Stimulated activated CD8-positive, alpha-beta memory T cell treated with anti-CD3 and anti-CD28 coated beads, Interleukin-15, amount 100 ng/mL, for 1 hour (primary cell): ENCODE measurements around the gene AGBL4.

Experiments used
- DNase-seq: peaks from one replicate; pipeline ENCODE4 v3.0.0-alpha.2; 2020; ENCODE audit warnings: low read depth

Gene AGBL4

GRCh38 chr1:49694251-49694827 lies 329.4 kb downstream of the AGBL4 start:
- no peak for DNase-seq

GRCh38 chr1:49686107-49686506 lies 337.6 kb downstream of the AGBL4 start:
- DNase-seq: no peak

DNA sequence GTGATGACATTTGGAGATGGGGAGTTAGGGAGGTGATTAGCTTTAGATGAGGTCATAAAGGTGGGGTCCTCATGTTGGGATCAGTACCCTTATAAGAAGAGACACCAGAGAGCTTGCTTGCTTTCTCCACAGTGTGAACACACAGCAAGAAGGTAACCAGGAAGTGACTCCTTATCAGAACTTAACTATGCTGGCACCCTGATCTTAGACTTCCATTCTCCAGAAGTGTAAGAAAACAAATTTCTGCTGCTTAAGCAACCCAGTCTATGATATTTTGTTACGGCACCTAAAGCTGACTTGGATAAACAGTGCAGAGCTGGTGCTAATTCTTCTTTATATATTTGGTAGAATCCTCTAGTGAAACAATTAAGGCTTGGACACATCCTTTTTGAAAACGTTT lies 346.0 kb downstream of the AGBL4 start:
- no peak for DNase-seq

- no peak for DNase-seq
These were observed 372.6 kb downstream of the AGBL4 start for GRCh38 chr1:49651136-49651535.

DNA sequence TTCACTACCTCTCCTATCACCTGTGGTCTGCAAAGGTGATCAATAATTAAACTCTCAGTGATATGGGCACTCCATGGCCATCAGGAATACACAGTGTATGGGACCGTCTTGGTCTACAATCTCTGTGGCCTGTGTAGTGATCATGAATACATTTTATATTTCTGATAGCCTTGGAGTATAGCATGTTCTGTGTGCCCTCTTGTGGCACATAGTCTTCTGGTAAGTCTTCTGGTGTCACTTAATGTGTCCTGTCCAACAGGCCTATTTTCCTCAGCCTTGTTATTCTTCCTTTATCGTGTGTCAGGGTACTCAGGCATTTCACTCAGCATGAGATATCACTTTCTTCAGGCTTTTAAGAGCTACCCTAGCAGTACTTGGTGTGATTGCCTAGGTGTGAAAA lies 393.6 kb downstream of the AGBL4 start:
- no peak for DNase-seq

DNA sequence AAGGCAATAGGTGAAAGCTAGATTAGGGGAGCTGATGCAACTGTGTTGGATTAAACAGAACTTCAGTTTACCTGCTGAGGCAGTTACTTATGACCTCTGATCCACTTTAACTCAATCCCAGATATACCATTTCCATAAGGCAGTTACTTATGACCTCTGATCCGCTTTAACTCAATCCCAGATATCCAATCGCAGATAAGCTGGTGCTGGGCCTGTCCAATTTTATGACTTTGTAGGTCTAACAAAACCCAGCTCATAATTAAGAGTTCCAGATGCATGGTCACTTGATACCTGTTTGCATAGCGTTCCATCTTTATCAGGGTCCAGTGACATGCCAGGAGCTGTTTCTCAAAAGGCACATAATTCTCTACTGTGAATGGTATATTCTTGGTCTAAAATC lies 396.0 kb downstream of the AGBL4 start:
- DNase-seq: no peak

DNA sequence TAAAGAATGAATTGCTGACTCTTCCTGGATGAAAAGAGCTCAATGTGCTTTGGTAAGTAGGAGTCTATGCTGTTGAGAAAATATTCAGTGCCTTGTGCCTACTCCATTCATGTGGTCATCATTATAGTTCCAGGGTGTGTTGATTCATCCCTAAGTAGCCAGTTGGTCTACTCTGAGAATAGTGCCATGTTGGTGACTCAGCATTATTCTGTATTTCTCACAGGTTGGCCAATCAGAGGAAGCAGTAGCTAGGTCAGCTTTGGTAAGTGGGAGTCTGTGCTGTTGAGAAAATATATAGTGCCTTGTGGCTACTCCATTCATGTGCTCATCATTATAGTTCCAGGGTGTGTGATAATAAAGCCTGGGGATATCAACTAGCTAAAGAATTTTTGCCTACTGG lies 397.3 kb downstream of the AGBL4 start:
- DNase-seq: no peak

DNA sequence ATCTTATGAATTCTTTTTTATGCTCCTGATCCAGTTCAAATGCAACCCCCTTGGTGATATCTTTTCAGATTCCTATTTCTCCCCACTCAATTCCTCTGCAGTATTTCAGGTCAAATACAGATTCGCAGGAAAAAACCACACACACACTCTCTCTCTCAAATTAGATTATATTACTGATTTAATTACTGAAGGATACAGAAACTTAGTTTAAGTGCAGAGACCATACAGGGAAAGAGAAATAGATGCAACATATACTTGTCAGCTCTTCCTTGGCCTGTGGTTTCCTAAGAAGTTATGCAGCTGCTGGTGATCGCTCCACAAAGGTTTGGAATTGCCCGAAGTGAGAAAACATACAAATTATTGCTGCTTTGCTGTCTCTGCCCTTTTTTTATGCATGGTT lies 400.9 kb downstream of the AGBL4 start:
- DNase-seq: no peak

DNA sequence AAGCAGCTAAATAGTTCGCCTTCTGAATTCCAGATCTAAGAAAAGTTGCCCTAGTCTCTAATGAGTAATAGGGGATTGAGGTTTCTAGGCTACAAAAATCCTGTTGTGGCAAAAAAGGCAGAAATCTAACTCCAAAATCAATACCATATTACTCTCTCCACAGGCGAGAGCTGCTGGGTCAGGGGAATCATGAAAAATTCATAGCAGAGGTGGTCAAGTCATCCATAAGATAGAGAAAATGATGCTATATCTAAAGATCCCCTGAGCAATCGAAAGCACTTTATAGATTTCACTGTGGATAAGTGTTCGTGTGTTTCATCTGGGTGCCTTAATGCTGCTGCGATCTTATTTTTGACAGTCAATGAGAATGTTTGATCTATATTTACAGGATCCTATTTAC lies 417.7 kb downstream of the AGBL4 start:
- no peak for DNase-seq

DNA sequence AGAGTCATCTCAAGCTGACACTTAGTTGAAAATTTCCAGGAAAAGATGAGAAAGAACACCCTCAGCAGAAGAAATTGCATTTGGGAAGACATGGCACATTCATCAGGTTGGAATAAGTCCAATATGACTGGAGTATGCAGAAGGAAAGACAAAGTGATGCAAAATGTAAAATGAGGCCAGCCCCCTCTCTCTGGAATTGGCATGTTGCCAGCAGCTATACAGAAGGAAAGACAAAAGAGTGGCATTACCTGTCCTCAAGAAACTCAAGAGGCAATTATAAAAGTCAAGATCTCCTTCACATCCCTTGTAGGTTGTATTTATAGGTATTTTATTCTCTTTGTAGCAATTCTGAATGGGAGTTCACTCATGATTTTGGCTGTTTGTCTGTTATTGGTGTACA lies 426.3 kb downstream of the AGBL4 start:
- DNase-seq: no peak

DNA sequence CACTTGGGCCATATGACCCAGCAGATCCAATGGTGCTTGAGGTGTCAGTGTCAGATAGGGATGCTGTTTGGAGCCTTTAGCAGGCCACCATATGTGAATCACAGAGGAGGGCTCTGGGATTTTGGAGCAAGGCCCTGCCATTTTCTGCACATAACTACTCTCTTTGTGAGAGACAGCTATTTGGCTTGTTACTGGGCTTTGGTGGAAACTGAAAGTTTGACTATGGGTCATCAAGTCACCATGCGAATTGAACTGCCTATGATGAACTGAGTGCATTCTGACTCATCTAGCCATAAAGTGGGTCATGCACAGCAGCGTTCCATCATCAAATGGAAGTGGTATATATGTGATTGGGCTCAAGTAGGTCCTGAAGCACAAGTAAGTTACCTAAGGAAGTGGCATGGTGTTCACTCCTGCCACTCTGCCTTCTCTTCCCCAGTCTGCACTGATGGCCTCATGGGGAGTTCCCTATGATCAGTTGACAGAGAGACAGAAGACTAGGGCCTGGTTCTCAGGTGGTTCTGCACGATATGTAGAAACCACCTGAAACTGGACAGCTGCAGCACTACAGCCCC lies 447.3 kb downstream of the AGBL4 start:
- DNase-seq: no peak

DNA sequence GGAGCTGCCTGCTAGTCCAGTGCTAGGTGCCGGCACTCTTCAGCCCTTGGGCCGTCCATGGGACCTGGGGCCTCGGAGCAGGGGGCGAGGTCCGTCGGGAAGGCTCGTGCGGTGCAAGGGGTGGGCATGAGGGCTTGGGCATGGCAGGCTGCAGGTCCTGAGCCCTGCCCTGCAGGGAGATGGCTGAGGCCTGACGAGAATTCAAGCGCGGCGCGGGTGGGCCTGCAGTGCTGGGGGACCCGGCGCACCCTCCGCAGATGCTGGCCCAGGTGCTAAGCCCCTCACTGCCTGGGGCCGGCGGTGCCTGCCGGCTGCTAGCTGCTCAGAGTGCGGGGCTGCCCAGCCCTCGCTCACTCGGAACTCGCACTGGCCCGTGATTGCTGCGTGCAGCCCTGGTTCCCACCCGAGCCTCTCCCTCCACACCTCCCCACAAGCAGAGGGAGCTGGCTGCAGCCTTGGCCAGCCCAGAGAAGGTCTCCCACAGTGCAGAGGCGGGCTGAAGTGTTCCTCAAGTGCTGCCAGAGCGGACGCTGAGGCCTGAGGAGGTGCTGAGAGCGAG lies 467.0 kb downstream of the AGBL4 start:
- DNase-seq: no peak

- DNase-seq: no peak
These were observed 471.7 kb downstream of the AGBL4 start for GRCh38 chr1:49552101-49552500.

GRCh38 chr1:49544615-49545014 lies 479.1 kb downstream of the AGBL4 start:
- no peak for DNase-seq

DNA sequence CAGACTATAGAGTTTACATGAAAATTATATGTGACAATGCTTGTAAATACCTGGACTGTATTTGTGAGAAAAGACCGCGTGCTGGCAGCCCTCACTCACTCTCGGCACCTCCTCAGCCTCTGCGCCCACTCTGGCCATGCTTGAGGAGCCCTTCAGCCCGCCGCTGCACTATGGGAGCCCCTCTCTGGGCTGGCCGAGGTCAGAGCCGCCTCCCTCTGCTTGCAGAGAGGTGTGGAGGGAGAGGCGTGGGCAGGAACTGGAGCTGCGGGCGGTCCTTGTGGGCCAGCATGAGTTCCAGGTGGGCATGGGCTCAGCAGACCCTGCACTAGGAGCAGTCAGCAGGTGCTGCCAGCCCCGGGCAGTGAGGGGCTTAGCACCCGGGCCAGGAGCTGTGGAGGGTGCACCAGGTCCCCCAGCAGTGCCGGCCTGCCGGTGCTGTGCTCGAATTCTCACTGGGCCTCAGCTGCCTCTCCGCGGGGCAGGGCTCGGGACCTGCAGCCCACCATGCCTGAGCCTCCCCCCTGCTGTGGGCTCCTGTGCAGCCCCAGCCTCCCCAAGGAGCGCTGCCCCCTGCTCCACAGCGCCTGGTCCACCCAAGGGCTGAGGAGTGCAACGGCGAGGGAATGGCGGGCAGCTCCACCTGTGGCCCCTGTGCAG lies 482.5 kb downstream of the AGBL4 start:
- no peak for DNase-seq

- DNase-seq: no peak
These were observed 496.0 kb downstream of the AGBL4 start for GRCh38 chr1:49527606-49528305.

DNA sequence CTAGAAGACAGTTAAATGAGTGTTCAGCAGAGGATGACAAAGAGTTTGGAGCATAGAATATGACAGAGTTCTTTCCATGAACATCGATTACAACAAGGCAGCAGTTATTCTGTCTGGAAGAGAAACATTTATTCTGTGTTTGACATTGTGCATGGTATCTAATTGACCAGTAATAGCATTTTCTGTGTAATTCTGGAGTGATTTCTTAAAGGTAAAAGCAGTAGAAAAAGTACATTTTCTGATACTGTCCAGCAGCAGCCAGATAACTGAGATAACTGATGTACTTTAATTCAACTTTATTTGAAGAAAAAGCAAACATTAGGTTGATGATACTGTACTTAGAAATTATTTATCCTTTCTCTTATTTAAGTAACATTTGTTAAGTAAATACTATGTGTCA lies 497.1 kb downstream of the AGBL4 start:
- no peak for DNase-seq

DNA sequence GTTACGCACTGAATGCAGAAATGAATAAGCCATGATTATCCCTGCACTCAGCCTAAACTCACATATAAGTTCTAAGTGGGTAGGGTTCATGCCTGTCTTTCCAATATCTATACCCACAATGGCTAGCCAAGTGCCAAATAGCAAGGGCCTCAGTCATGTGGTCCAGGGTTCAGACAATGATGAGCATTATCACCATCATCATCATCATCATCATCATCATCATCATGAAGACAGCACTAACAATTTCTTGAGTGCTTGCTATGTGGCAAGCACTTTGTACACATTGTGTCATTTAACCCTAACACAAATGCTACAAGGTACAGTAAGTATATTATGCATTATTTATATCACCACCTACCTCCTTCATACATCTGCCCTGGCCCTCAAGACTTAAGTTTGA lies 500.0 kb downstream of the AGBL4 start:
- DNase-seq: no peak

- no peak for DNase-seq
These were observed 556.8 kb downstream of the AGBL4 start for GRCh38 chr1:49466961-49467360.

DNA sequence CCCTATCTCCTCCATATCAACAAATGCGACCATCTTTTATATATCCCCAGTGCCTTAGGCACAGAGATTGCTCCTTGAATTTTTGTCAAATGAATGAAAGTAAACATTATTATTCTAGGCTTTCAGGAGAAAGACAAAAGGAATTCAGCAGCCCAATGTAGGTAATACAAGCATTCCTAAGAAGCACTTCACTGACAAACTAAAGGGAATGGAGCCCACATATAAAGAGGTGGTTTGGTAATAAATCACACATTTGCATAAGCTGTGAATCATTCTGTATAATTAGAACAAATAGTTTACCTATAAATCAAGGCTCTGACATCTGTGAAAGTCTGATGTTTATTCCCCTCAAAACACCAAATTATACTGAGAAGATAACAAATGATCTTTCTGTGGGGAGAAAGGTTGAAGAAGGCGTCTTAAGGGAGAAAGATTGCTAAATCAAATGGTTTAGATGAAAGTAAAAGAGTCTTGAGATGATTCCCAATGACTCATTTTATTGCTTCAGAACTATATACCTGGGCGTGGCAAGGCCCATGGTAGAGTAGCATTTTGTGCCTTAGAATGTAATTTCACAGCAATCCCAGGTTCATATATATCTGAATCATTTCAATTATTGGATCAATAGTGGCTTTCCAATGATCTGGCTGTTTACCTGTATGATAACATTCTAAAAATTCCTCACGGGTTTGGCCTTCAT lies 558.1 kb downstream of the AGBL4 start:
- no peak for DNase-seq

- no peak for DNase-seq
These were observed 575.6 kb downstream of the AGBL4 start for GRCh38 chr1:49448200-49448599.

GRCh38 chr1:49436865-49437264 lies 586.9 kb downstream of the AGBL4 start:
- DNase-seq: no peak
